IPS-18c (cell line): ENCODE measurements around the gene GNRHR.
"Not testable (repeated sequence)": the region's sequence is repeated elsewhere in the genome, so short reads cannot be mapped to it uniquely, and the experiment has no call there.

Experiments
- H3K4me3 ChIP-seq: 2 replicates; pipeline ENCODE4 v1.7.0; 2013; ENCODE audit warnings: low read depth, mild to moderate bottlenecking, low read length, moderate library complexity; ENCODE audit not compliant: insufficient read depth
- H3K9me3 ChIP-seq: one replicate; pipeline ENCODE4 v1.6.1; 2013; ENCODE audit warnings: mild to moderate bottlenecking, low read length, moderate library complexity; ENCODE audit not compliant: control insufficient read depth, insufficient read depth

The GNRHR gene

DNA sequence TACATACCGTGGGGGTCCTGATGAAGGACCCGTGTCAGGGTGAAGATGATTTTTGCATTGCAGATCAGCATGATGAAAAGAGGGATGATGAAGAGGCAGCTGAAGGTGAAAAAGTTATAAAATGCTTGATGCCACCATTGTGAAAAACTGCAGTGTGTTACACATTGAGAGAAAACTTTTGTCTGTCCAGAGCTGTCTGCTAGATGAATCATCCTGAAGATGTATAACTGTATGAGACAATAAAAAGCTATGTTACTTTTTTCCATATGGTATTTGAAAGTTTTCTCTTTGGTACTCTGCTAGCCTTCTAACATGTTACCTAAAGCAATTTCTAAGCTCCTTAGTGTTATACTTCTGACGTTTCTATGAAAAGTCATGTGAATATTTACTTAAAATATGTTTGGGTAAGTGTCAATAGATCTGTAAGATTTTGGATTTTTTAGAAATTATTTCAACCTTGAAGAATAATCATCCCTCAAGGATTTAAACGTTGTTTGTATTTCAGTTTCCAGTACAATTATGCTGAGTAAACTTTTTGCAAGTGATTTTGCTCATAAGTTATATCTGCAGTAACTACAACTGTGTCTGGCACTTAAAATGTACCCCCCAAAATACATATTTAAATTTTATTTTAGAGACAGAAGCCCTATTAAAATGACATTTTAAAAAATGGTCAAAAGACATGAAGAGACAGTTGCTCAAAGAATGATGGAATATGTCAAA lies 9.5 kb downstream of the GNRHR start:
- Histone ChIP-seq H3K9me3 (no peaks in the 10 kb centered on the region), H3K4me3 (no peak overlapping the region)

DNA sequence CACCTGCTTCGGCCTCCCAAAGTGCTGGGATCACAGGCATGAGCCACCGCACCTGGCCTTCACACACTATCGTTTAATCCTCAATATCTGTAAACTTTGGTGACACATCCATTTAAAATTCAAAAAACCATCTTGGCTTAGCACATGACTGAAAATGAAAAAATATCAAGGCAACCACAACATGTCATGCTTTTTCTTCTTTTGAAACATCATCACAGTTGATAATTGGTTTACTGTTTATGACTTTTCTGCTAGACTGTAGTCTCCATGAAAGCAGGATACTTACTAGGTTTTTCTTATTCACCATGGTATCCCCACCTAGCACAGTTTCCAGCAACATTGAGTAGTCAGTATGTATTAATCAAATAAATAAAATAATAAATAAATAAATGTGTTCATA lies 11.0 kb downstream of the GNRHR start:
- Histone ChIP-seq H3K4me3 (no peak overlapping the region), H3K9me3 (no peaks in the 10 kb centered on the region)

DNA sequence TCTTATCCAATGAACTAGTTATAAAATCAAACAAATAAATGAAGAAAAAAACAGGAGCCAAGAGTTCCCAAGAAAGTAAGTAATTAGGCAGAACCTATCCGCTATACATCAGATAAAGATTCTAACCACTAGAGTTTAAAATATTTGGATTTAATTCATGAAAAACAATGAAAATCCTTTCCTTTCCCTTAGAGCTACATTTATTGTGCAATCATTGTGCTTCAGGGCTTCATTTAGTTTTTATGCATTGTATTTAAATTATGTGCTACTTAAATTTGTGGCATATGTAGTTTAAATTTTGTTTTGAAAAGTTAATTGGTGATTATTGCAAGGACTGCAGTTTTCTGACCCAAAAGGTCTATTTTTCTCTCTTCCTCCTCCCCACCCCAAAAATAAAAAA lies 17.9 kb downstream of the GNRHR start:
- H3K4me3 ChIP-seq: no peak overlapping the region
- no peaks in the 10 kb centered on the region for H3K9me3 ChIP-seq

DNA sequence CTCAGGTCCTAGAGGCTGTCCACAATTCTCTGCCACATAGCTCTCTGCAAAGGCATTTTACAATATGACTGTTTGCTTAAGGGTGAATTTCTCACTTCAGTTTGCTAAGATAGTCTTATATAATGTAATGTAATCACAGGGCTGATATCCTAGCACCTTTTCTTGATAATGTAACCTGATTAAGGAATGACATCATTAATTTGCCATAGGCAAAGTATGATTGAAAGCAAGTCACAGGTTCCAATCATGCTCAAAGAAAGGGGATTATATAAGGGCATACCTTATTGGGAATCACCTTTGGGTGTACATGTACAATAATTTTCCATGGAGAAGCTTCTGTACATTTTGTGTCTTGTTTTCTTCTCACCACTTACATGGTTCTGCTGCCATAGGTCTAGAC lies 18.9 kb downstream of the GNRHR start:
- Histone ChIP-seq H3K4me3 (no peak overlapping the region), H3K9me3 (no peaks in the 10 kb centered on the region)

DNA sequence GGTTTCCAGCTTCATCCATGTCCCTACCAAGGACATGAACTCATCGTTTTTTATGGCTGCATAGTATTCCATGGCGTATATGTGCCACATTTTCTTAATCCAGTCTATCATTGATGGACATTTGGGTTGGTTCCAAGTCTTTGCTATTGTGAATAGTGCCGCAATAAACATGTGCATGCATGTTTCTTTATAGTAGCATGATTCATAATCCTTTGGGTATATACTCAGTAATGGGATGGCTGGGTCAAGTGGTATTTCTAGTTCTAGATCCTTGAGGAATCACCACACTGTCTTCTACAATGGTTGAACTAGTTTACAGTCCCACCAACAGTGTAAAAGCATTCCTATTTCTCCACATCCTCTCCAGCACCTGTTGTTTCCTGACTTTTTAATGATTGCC lies 23.7 kb downstream of the GNRHR start:
- H3K9me3 ChIP-seq, H3K4me3 ChIP-seq: not testable (repeated sequence)

- no peak overlapping the region for H3K4me3 ChIP-seq
- no peaks in the 10 kb centered on the region for H3K9me3 ChIP-seq
Measured at GRCh38 chr4:67727124-67727850, 26.9 kb downstream of the GNRHR start.

DNA sequence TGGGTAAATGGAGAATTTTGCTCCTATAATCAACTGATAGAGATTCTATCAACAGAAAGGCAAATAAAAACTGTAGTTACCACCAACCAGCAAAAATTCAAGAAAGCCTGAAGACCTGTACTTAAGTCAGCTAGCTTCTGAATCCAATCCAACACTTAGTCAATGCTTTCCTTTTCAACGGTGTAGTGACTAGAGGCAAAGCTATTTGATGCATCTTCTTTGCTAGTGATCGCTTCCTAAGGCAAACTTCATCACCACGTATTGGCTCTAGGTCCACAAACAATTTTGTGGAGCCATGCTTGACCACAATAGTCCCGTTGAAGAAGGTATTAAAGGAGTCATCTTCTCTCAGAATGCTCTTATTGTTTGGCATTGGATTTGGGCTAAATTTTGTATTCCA lies 28.2 kb downstream of the GNRHR start:
- Histone ChIP-seq H3K9me3 (no peaks in the 10 kb centered on the region), H3K4me3 (no peak overlapping the region)

DNA sequence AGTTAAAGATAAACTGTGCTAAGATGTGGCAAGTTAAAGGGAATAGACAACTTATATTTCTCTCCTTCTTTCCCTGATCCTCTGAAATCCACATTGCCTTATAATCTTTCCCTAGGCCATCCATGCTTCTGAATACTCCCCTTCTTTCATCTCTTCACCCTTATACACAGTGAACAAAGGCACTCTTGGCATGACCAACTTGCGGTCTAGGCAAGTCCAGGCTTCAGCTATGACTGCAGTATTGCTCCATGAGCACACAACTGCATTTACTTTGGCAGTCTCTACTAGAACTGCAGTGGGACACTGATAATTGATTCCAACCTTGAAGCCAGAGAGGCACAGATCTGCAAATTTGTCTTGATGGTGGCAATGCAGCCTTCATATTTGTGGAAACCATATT lies 29.1 kb downstream of the GNRHR start:
- Histone ChIP-seq H3K9me3 (no peaks in the 10 kb centered on the region), H3K4me3 (no peak overlapping the region)

DNA sequence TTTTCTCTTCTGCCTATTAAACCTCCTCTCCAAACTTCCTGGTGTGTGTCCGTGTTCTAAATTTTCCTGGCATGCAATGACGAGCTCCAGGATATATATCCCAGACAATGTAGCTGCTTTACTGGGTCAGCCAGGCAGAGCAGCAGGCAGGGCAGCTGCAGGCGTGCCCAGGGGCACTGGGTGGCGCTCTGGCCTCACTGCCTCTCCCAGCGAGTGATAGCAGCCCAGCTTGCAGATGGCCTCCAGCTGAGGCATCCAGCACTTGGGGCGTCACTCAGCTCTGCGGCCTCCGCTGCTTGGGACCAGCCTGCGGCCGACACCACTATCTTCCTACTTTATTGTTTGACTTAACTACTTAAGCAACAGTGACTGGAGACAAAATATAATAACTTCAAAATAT lies 30.2 kb downstream of the GNRHR start:
- Histone ChIP-seq H3K9me3 (no peaks in the 10 kb centered on the region), H3K4me3 (no peak overlapping the region)

DNA sequence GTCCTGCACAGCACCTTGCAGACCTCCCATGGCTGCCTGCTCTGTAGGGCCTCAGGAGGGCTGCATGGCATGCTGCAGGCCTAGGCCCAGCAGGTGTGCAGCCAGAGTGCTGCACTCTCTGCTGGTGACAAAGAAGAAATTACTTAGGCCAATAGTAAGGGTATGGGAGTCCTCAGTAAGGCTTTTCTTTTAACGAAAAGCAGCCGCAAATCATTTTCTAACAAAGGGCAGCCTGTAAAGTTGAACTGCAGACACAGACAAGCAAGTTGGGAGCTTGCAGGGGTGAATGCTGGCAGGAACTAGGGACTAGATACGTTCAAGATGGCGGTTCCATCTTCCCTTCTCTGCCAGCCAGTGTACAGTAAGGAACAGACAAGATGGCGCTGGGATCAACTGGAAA lies 30.8 kb downstream of the GNRHR start:
- Histone ChIP-seq H3K4me3 (no peak overlapping the region), H3K9me3 (no peaks in the 10 kb centered on the region)

GRCh38 chr4:67721770-67722597 lies 32.2 kb downstream of the GNRHR start:
- no peak overlapping the region for H3K4me3 ChIP-seq
- H3K9me3 ChIP-seq: no peaks in the 10 kb centered on the region

GRCh38 chr4:67721315-67721769 lies 32.8 kb downstream of the GNRHR start:
- Histone ChIP-seq H3K9me3 (no peaks in the 10 kb centered on the region), H3K4me3 (no peak overlapping the region)

- Histone ChIP-seq H3K9me3 (no peaks in the 10 kb centered on the region), H3K4me3 (no peak overlapping the region)
Measured at GRCh38 chr4:67719953-67720617, 34.1 kb downstream of the GNRHR start.

DNA sequence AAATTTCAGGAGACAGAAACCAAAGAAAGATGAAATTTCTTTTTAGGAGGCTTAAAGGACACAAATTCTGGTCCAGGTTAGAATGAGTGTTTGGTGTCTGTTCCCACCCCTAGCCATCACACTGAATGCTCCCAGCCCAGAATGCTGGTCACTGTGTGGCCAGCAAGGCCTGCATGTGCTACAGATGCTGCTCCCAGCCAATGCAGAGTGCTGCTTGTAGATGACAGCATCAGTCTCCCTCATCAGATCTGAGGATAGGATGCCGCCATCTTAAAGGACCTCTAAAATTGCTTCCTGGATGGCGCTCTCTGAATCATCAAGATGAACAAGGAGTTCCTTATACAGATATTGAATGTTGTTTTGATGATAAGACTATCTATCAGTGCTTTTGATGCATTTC lies 35.3 kb downstream of the GNRHR start:
- no peak overlapping the region for H3K4me3 ChIP-seq
- no peaks in the 10 kb centered on the region for H3K9me3 ChIP-seq

GRCh38 chr4:67717586-67717985 lies 36.6 kb downstream of the GNRHR start:
- Histone ChIP-seq H3K9me3 (no peaks in the 10 kb centered on the region), H3K4me3 (no peak overlapping the region)

GRCh38 chr4:67714955-67715354 lies 39.2 kb downstream of the GNRHR start:
- H3K9me3 ChIP-seq: no peaks in the 10 kb centered on the region
- no peak overlapping the region for H3K4me3 ChIP-seq

- no peak overlapping the region for H3K4me3 ChIP-seq
- H3K9me3 ChIP-seq: no peaks in the 10 kb centered on the region
Measured at GRCh38 chr4:67714248-67714583, 40.0 kb downstream of the GNRHR start.
